Activated naive CD4-positive, alpha-beta T cell (primary cell): ENCODE measurements around the gene TMEM45A.
"Not testable (repeated sequence)": the region's sequence is repeated elsewhere in the genome, so short reads cannot be mapped to it uniquely, and the experiment has no call there.

ENCODE experiments used
- DNase-seq, 4 experiments: peaks; one replicate each; lab custom pipeline; 2025; lab: John Stamatoyannopoulos, UW

Gene TMEM45A

DNA sequence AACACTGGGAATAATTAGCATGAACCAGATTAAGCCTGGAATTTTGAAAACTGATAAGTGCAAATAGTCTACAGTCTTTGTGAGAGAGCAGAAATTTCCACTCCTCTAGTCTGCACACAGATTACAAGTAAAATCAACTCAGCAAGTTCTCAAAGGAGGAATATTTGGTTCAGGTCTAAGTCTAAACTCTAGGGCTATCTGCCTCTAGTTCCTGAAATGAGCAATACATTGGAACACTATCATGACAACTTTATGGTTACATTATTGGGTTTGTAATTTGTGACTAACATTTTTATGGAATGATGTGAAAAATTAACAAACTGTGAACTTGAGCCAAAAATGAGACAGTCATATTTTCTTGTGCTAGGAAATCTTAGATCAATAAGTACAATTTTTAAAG, 86.2 kb downstream of the TMEM45A start:
- DNase-seq, result no peak

DNA sequence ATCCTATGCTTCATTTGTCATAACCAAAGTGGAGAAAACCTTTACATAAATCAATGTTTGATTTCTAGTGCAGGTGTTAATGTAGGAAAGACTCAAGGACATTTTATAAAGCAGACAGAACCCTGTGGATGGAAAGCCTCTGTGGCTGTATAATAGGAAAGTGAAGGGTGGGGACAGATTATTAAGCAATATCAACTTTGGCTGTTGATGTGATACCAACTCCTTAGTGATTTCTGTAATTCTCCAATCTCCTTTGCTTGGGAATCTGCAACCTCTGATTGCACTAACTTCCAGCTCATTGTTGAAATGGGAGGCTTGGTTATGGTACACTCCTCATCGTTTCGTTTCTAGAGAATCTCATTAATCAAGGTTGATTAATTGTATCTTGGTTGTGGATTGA, 87.7 kb downstream of the TMEM45A start:
- DNase-seq, result no peak

GRCh38 chr3:100581650-100582049, 89.2 kb downstream of the TMEM45A start:
- no peak for DNase-seq

DNA sequence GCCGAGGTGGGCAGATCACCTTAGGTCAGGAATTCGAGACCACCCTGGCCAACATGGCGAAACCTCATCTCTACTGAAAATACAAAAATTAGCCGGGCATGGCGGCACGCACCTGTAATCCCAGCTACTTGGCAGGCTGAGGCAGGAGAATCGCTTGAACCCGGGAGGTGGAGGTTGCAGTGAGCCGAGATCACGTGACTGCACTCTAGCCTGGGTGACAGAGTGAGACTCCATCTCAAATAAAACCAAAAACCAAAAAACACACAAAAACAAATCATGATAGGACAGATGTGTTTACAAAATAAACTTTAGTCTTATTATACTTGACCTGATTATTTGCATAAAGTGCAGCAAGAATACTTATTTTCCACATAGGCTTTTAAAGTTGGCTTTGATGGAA, 89.7 kb downstream of the TMEM45A start:
- not testable (repeated sequence) for DNase-seq

DNA sequence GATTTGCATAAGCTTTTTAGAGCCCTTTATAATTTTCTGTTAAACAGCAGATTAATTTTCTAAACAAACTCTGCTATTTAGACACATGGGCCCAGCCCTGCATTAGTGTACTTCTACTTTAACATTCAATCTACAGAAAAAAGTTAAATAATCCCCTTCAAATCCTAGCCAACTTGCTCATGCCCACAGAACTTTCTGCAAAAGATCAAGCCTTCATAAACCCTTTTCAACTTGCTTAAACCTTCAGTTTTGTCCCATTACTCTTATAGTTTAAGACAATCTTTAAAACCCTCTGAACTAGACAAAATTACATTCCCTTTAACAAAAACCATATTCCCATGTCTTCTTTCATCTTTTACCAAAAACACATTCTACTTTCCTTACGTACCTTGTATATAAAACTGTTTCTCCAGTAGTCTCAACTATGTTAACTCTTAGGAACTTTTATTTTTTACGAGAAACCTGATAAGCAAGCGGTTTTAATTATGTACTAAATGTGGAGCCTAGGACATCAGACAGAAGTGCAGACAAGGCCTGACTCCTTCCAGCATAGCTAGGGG, 91.8 kb downstream of the TMEM45A start:
- DNase-seq, result no peak

DNA sequence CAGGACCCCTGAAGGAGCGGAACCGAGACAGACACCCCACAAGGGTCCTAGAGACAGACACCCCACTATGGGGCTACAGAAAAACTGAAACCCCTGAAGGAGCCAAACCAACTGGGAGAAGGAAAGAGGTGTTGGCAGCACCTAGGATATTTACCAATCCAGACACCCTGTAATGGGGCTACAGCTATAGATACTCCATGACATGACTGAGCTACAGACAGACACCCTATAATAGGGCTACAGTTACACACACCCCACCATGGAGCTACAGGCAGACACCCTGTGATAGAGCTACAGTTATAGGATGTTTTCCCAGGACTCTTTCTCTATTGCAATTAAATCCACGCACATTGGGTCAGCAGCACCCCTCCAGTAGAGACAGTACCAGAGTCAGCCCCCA, 94.4 kb downstream of the TMEM45A start:
- DNase-seq, result no peak

GRCh38 chr3:100588251-100588650, 95.8 kb downstream of the TMEM45A start:
- no peak for DNase-seq

DNA sequence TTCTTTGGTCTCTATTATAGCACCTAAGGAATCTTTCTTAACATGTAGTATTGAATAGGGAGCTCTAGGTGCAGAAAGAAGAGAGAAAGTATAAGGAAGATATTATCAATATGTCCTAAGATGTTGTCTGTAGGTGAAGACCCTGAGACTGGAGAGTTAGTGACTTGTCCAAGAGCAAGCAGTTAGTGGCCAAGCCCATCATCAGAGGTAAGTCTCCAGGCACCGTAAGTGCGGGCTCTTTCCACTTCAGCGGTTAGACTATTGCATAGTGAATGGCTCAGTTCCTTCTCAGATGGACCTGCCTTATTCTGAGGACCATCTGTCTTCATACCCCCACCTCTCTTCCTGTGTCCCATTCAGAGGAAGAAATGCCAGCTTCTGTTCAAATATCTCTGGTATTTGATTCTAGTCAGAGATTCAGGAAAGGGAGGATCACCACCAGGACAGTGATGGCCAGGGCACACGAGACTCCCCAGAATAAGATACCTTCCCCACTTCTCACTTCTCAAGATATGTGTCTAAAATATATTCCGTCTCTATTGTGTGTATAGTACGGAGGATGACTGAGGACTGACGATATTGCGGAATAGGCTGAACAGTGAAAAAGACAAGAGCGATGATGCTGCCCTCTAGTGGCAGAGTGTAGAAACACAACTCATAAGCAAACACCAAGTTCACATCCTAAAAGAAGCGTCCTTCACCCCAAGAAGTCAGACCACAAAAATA, 97.9 kb downstream of the TMEM45A start:
- DNase-seq, result peak in 3 of 4 experiments; percentile 2 to 25 (median 3)

GRCh38 chr3:100590840-100591147, 98.4 kb downstream of the TMEM45A start:
- DNase-seq, result no peak

DNA sequence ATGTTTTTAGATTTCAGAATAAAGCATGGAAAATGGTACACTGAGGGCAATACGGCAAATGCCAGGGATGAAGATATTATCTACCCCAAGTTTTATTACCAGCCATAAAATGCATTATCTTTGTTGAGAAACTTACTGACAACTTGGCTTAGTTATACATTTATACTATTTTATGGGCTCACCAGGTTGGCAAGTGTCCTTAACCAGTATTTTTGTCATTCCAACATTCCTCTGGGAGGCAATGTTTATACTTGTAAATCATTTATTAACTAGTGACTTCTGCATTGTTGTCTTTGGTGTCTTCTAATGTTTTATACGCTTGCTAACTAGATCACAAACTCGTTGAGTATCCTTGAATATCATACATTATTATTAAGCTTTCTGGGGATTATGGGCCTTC, 99.0 kb downstream of the TMEM45A start:
- DNase-seq, result no peak

DNA sequence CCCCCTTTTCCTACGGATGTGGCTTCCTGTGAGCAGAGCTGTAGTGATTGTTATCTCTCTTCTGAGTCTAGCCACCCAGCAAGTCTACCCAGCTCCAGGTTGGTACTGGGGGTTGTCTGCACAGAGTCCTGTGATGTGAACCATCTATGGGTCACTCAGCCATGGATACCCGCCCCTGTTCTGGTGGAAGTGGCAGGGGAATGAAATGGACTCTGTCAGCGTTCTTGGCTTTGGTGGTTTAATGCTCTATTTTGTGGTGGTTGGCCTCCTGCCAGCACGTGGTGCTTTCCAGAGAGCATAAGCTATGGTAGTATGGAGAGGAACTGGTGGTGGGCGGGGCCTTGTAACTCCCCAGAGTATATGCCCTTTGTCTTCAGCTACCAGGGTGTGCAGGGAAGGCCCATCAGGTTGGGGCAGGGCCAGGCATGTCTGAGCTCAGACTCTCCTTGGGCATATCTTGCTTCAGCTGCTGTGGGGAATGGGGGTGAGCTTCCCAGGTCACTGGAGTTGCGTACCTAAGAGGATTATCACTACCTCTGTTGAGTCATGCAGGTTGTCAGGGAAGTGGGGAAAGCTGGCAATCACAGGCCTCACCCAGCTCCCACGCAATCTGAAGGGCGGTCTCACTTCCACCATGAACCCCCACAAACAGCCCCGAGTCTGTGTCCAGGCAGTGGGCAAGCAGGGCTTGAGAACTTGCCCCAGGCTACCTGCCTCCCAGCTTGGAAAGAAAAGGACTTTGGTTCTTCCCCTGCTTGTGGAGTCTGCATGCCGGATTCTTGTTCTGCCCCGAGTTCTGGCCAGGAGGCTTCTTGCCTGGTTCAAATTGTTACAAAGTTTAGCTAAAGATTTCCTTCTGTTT, 108.0 kb downstream of the TMEM45A start:
- DNase-seq, result no peak

- no peak for DNase-seq
Observed at GRCh38 chr3:100602506-100603444, 110.4 kb downstream of the TMEM45A start.

DNA sequence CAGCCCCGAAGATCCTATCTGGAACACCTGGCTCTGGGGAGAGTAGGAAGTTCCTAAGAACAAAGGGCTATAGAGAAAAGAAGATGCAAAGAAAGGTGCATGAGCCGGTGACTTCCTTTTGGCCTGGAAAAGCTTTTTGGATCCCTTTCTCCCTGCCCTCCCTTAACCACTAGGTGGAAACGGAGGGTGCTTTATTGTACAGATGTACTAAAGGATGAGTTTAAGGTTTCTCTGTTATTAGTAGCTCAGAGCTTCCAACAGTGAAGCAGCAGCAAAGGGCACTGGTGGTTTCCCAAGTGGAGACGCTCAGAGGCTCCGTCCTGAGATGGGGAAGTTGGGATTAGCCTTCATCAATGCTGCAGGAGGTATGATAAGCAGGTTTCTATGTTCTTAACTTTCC, 111.0 kb downstream of the TMEM45A start:
- DNase-seq, result no peak

DNA sequence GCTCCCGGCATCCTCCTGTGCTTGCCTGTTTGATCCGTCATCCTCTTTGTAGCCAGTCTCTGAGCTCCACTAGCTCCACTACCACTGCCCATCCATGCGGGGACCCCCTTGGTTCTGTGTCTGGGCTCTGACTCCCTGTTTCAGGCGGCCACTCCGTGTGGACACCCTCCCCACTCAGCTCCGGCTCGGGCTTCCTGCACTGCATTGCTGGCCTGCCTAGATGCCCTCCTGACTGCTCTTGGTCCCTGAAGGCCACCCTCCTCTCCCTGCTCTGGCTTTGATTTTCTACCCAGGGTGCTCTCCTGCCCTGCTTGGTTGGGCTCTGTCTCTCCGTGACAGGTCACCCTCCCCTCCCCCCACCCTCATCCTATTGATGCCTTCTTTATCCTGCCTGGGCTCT, 112.9 kb downstream of the TMEM45A start:
- no peak for DNase-seq

DNA sequence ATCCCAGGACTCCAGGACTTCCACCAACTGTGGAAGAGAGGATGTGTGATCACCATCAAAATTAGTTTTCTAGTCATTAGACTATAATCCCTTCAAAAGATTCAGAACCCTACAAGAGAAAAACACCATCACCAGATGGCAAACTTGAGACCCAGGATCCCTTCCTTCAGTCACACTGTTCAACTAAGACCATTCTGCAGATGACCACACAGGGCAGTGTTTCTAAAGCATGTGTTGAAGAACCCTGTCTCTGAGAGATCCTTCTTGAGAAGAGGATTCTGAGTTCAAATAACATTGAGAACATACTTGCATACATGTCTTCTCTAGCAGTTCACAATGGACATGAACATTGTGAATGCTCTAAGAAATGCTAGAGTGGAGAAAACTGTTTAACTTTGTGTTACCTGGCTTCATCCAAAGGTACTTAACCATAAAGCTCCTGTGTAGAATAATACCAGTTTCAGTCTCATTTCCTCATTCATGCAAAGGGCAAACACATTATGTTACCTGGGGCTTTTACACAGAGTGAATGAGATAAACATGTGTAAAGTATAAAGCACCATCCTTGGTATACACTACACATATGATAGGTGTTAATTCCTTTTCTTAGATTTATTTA, 114.6 kb downstream of the TMEM45A start:
- no peak for DNase-seq

GRCh38 chr3:100609305-100609704, 116.9 kb downstream of the TMEM45A start, which contains the start of gene ADGRG7:
Gene ADGRG7 (plus strand): TSS chr3:100609601. CDS start chr3:100609857, 256 bp downstream.
- DNase-seq, result no peak

DNA sequence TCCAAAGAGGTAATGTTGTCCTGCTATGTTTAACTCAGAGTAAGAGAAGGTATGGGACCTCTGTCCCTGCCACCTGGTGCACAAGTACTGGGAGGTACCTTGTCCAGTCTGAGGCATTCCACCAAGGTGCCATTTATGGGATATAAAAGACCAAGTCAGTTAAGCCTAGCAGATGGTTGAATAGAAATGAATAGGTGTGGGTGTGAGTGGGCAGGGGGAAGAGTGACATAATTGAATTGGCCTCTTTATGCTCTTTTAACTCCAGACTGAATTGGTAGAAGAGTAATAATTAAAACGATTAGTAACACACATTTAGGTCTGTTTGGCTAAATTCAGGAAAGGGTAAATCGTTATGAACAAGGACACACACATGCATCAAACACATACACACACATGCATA, 117.5 kb downstream of the TMEM45A start:
- no peak for DNase-seq

- DNase-seq, result no peak
Observed at GRCh38 chr3:100611221-100611620, 118.8 kb downstream of the TMEM45A start.

- no peak for DNase-seq
Observed at GRCh38 chr3:100613721-100614390, 121.4 kb downstream of the TMEM45A start.

DNA sequence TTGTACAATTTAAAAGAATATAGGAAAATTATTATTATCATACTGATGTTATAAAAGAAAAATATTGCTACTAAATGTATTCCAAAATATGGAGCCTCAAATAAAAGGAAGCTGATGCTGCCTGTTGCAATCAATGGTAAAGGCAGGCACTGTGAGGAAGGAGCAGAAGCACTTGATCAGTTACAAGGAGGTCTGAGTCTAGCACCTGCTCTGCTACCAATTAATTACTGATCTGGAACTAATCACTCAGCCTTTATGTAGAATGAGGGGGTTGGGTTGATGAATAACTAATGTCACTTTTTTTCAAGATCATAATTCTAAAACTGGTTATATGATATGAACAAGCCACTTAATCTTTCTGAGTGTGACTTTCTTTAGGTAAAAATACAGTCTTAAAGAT, 122.5 kb downstream of the TMEM45A start:
- no peak for DNase-seq

DNA sequence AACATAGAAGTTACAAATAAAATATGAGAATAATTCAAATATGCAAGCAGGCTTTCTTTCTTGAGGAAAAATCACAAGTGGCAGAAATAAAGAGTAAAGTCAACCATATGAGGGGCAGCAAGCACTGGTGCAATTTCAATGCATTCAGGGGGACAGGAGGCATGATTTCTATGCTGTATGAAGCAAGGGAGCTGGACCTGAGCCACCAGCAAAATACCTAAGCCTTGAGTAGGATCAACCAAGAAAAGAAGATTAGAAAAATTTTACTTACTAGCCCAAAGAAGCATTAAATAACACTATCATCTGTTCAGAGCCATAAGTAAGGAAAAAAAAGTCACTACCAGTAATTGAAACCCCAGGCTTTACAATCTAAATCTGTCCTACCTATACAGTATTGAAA, 123.3 kb downstream of the TMEM45A start:
- DNase-seq, result no peak
